ENCODE data around the gene UBLCP1.

UBLCP1 gene

GRCh38 chr5:159243385-159243784 lies 19.7 kb upstream of the UBLCP1 start:
- no peak overlapping the region for H3K4me2 ChIP-seq
- no peak overlapping the region for H3K9ac ChIP-seq
- TF ChIP-seq CTCF (conservative IDR thresholded peaks at IDR 0.05; ENCODE audit: low read depth, low read length) = no peak
- no peaks in the 10 kb centered on the region for H3K36me3 ChIP-seq (ENCODE audit: insufficient read depth)
- H3K4me1 ChIP-seq (ENCODE audit: low read depth, poor library complexity, severe bottlenecking) = no peaks in the 10 kb centered on the region
- H3K79me2 ChIP-seq (ENCODE audit: insufficient read depth, low read depth) = no peaks in the 10 kb centered on the region
- no peak overlapping the region for H3K4me3 ChIP-seq (IDR thresholded peaks at IDR 0.05; ENCODE audit: insufficient read depth, low read depth, low read length)
- no peaks in the 10 kb centered on the region for H4K20me1 ChIP-seq (ENCODE audit: insufficient read depth)
- no peaks in the 10 kb centered on the region for H3K27me3 ChIP-seq (ENCODE audit: insufficient read depth, low read depth)
- H2AFZ ChIP-seq (ENCODE audit: low read depth) = no peak overlapping the region
- H3K27ac ChIP-seq = no peak overlapping the region

- Histone ChIP-seq H3K4me3 (IDR thresholded peaks at IDR 0.05; ENCODE audit: insufficient read depth, low read depth, low read length) (no peak overlapping the region), H4K20me1 (ENCODE audit: insufficient read depth) (no peaks in the 10 kb centered on the region), H3K4me2 (no peak overlapping the region), H3K36me3 (ENCODE audit: insufficient read depth) (no peaks in the 10 kb centered on the region), H3K4me1 (ENCODE audit: low read depth, poor library complexity, severe bottlenecking) (no peaks in the 10 kb centered on the region), H3K27me3 (ENCODE audit: insufficient read depth, low read depth) (no peaks in the 10 kb centered on the region), H3K9ac (no peak overlapping the region), H3K27ac (no peak overlapping the region), H3K79me2 (ENCODE audit: insufficient read depth, low read depth) (no peaks in the 10 kb centered on the region), H2AFZ (ENCODE audit: low read depth) (no peak overlapping the region)
- no peak for TF ChIP-seq CTCF (conservative IDR thresholded peaks at IDR 0.05; ENCODE audit: low read depth, low read length)
These were observed 18.9 kb upstream of the UBLCP1 start for GRCh38 chr5:159244163-159244562.

GRCh38 chr5:159244890-159245289 lies 18.2 kb upstream of the UBLCP1 start:
- H3K4me2 ChIP-seq = no peak overlapping the region
- no peaks in the 10 kb centered on the region for H3K27me3 ChIP-seq (ENCODE audit: insufficient read depth, low read depth)
- no peak overlapping the region for H3K4me3 ChIP-seq (IDR thresholded peaks at IDR 0.05; ENCODE audit: insufficient read depth, low read depth, low read length)
- H4K20me1 ChIP-seq (ENCODE audit: insufficient read depth) = no peaks in the 10 kb centered on the region
- H3K9ac ChIP-seq = no peak overlapping the region
- no peak overlapping the region for H3K27ac ChIP-seq
- no peak overlapping the region for H2AFZ ChIP-seq (ENCODE audit: low read depth)
- H3K36me3 ChIP-seq (ENCODE audit: insufficient read depth) = no peaks in the 10 kb centered on the region
- H3K4me1 ChIP-seq (ENCODE audit: low read depth, poor library complexity, severe bottlenecking) = no peaks in the 10 kb centered on the region
- no peak for TF ChIP-seq CTCF (conservative IDR thresholded peaks at IDR 0.05; ENCODE audit: low read depth, low read length)
- no peaks in the 10 kb centered on the region for H3K79me2 ChIP-seq (ENCODE audit: insufficient read depth, low read depth)

- no peaks in the 10 kb centered on the region for H3K79me2 ChIP-seq (ENCODE audit: insufficient read depth, low read depth)
- no peak for TF ChIP-seq CTCF (conservative IDR thresholded peaks at IDR 0.05; ENCODE audit: low read depth, low read length)
- no peaks in the 10 kb centered on the region for H3K27me3 ChIP-seq (ENCODE audit: insufficient read depth, low read depth)
These were observed 13.9 kb upstream of the UBLCP1 start for GRCh38 chr5:159249158-159249557.

More at GRCh38 chr5:159249158-159249557, 13.9 kb upstream of the UBLCP1 start:
- no peak overlapping the region for H3K9ac ChIP-seq
- no peak overlapping the region for H3K4me3 ChIP-seq (IDR thresholded peaks at IDR 0.05; ENCODE audit: insufficient read depth, low read depth, low read length)
- no peak overlapping the region for H3K4me2 ChIP-seq
- no peaks in the 10 kb centered on the region for H3K4me1 ChIP-seq (ENCODE audit: low read depth, poor library complexity, severe bottlenecking)
- H3K36me3 ChIP-seq (ENCODE audit: insufficient read depth) = no peaks in the 10 kb centered on the region
- H4K20me1 ChIP-seq (ENCODE audit: insufficient read depth) = no peaks in the 10 kb centered on the region
- H3K27ac ChIP-seq = no peak overlapping the region
- no peak overlapping the region for H2AFZ ChIP-seq (ENCODE audit: low read depth)

Measured in KMS-11 (cell line).